GM21390 (cell line): ENCODE measurements around the gene TIMP2.
"Not testable (repeated sequence)": the region's sequence is repeated elsewhere in the genome, so short reads cannot be mapped to it uniquely, and the experiment has no call there.

Experiments
- ATAC-seq: cut with Tn5 transposase; IDR thresholded peaks from one replicate; pipeline ENCODE4 v1.9.1; 2021; ENCODE audit not compliant: unreplicated experiment

TIMP2 gene

GRCh38 chr17:78908426-78908825, 16.8 kb downstream of the TIMP2 start:
- no peak for ATAC-seq

- ATAC-seq: no peak
Observed at GRCh38 chr17:78905541-78905940, 19.6 kb downstream of the TIMP2 start.

GRCh38 chr17:78905116-78905515, 20.1 kb downstream of the TIMP2 start:
- ATAC-seq: no peak

- ATAC-seq: no peak
Observed at GRCh38 chr17:78904371-78904770, 20.8 kb downstream of the TIMP2 start.

- no peak for ATAC-seq
Observed at GRCh38 chr17:78903101-78903779, 21.9 kb downstream of the TIMP2 start, which contains the start of gene CEP295NL. TSS of gene CEP295NL (minus strand) at chr17:78903201. CDS start at chr17:78901828, 1,373 bp downstream.

GRCh38 chr17:78902231-78902630, 23.0 kb downstream of the TIMP2 start:
- ATAC-seq: not testable (repeated sequence)

- ATAC-seq: no peak
Observed at GRCh38 chr17:78901806-78902205, 23.4 kb downstream of the TIMP2 start.

- ATAC-seq: no peak
Observed at GRCh38 chr17:78900816-78901215, 24.4 kb downstream of the TIMP2 start.

GRCh38 chr17:78899361-78900260, 25.6 kb downstream of the TIMP2 start:
- ATAC-seq: no peak

- no peak for ATAC-seq
Observed at GRCh38 chr17:78898947-78899346, 26.2 kb downstream of the TIMP2 start.

- no peak for ATAC-seq
Observed at GRCh38 chr17:78898075-78898836, 26.9 kb downstream of the TIMP2 start.

GRCh38 chr17:78897664-78898047, 27.5 kb downstream of the TIMP2 start:
- ATAC-seq: no peak

GRCh38 chr17:78896834-78897663, 28.1 kb downstream of the TIMP2 start:
- no peak for ATAC-seq

- ATAC-seq: no peak
Observed at GRCh38 chr17:78896091-78896833, 28.9 kb downstream of the TIMP2 start.

GRCh38 chr17:78895322-78895721, 29.9 kb downstream of the TIMP2 start:
- no peak for ATAC-seq

- ATAC-seq: no peak
Observed at GRCh38 chr17:78893684-78894083, 31.5 kb downstream of the TIMP2 start.

- ATAC-seq: no peak
Observed at GRCh38 chr17:78892936-78893379, 32.2 kb downstream of the TIMP2 start.

GRCh38 chr17:78892520-78892919, 32.7 kb downstream of the TIMP2 start:
- ATAC-seq: no peak

GRCh38 chr17:78892062-78892456, 33.1 kb downstream of the TIMP2 start:
- ATAC-seq: no peak
